ENCODE results near the gene GAST.
"Not testable (repeated sequence)": the region's sequence is repeated elsewhere in the genome, so short reads cannot be mapped to it uniquely, and the experiment has no call there.

The GAST gene

GRCh38 chr17:41692722-41693521, 19.2 kb upstream of the GAST start:
- Histone ChIP-seq H3K36me3 (ENCODE audit: control insufficient read depth, insufficient read depth, low read length) (peaks cover 56% of the 10 kb centered on the region), H3K27ac (ENCODE audit: insufficient read depth, low read length, poor library complexity, severe bottlenecking) (no peak overlapping the region), H3K27me3 (replicated peaks; ENCODE audit: control insufficient read depth, insufficient read depth, low read length, poor library complexity, severe bottlenecking) (no peaks in the 10 kb centered on the region), H3K4me1 (ENCODE audit: control insufficient read depth, insufficient read depth, low read length, poor library complexity, severe bottlenecking) (peaks cover 22% of the 10 kb centered on the region), H3K9me3 (ENCODE audit: control insufficient read depth, low read length) (no peaks in the 10 kb centered on the region), H3K4me3 (ENCODE audit: insufficient read depth, low read depth, low read length, poor library complexity, severe bottlenecking) (no peak overlapping the region)
- no peak for DNase-seq

GRCh38 chr17:41695134-41695661, 16.9 kb upstream of the GAST start:
- H3K4me3 ChIP-seq (ENCODE audit: insufficient read depth, low read depth, low read length, poor library complexity, severe bottlenecking) = no peak overlapping the region
- DNase-seq = no peak
- no peaks in the 10 kb centered on the region for H3K9me3 ChIP-seq (ENCODE audit: control insufficient read depth, low read length)
- no peaks in the 10 kb centered on the region for H3K27me3 ChIP-seq (replicated peaks; ENCODE audit: control insufficient read depth, insufficient read depth, low read length, poor library complexity, severe bottlenecking)
- peaks cover 15% of the 10 kb centered on the region for H3K4me1 ChIP-seq (ENCODE audit: control insufficient read depth, insufficient read depth, low read length, poor library complexity, severe bottlenecking)
- peaks cover 43% of the 10 kb centered on the region for H3K36me3 ChIP-seq (ENCODE audit: control insufficient read depth, insufficient read depth, low read length)
- H3K27ac ChIP-seq (ENCODE audit: insufficient read depth, low read length, poor library complexity, severe bottlenecking) = no peak overlapping the region

- no peaks in the 10 kb centered on the region for H3K9me3 ChIP-seq (ENCODE audit: control insufficient read depth, low read length)
- DNase-seq = peak; percentile 43 to 72 (median 60)
- H3K27ac ChIP-seq (ENCODE audit: insufficient read depth, low read length, poor library complexity, severe bottlenecking) = no peak overlapping the region
- H3K4me1 ChIP-seq (ENCODE audit: control insufficient read depth, insufficient read depth, low read length, poor library complexity, severe bottlenecking) = peaks cover 6% of the 10 kb centered on the region
- H3K36me3 ChIP-seq (ENCODE audit: control insufficient read depth, insufficient read depth, low read length) = peaks cover 34% of the 10 kb centered on the region
- H3K4me3 ChIP-seq (ENCODE audit: insufficient read depth, low read depth, low read length, poor library complexity, severe bottlenecking) = no peak overlapping the region
- no peaks in the 10 kb centered on the region for H3K27me3 ChIP-seq (replicated peaks; ENCODE audit: control insufficient read depth, insufficient read depth, low read length, poor library complexity, severe bottlenecking)
These were observed 16.0 kb upstream of the GAST start for GRCh38 chr17:41695954-41696757.

GRCh38 chr17:41697122-41697962, 14.8 kb upstream of the GAST start:
- Histone ChIP-seq H3K36me3 (ENCODE audit: control insufficient read depth, insufficient read depth, low read length) (peaks cover 22% of the 10 kb centered on the region), H3K27me3 (replicated peaks; ENCODE audit: control insufficient read depth, insufficient read depth, low read length, poor library complexity, severe bottlenecking) (no peaks in the 10 kb centered on the region), H3K4me3 (ENCODE audit: insufficient read depth, low read depth, low read length, poor library complexity, severe bottlenecking) (no peak overlapping the region), H3K9me3 (ENCODE audit: control insufficient read depth, low read length) (no peaks in the 10 kb centered on the region), H3K27ac (ENCODE audit: insufficient read depth, low read length, poor library complexity, severe bottlenecking) (no peak overlapping the region), H3K4me1 (ENCODE audit: control insufficient read depth, insufficient read depth, low read length, poor library complexity, severe bottlenecking) (no peaks in the 10 kb centered on the region)
- DNase-seq = no peak

- not testable (repeated sequence) for H3K9me3 ChIP-seq (ENCODE audit: control insufficient read depth, low read length); H3K27me3 ChIP-seq (replicated peaks; ENCODE audit: control insufficient read depth, insufficient read depth, low read length, poor library complexity, severe bottlenecking); DNase-seq; H3K4me1 ChIP-seq (ENCODE audit: control insufficient read depth, insufficient read depth, low read length, poor library complexity, severe bottlenecking); H3K27ac ChIP-seq (ENCODE audit: insufficient read depth, low read length, poor library complexity, severe bottlenecking); H3K36me3 ChIP-seq (ENCODE audit: control insufficient read depth, insufficient read depth, low read length); H3K4me3 ChIP-seq (ENCODE audit: insufficient read depth, low read depth, low read length, poor library complexity, severe bottlenecking)
These were observed 11.3 kb upstream of the GAST start for GRCh38 chr17:41700843-41701242.

- H3K4me1 ChIP-seq (ENCODE audit: control insufficient read depth, insufficient read depth, low read length, poor library complexity, severe bottlenecking) = no peaks in the 10 kb centered on the region
- H3K4me3 ChIP-seq (ENCODE audit: insufficient read depth, low read depth, low read length, poor library complexity, severe bottlenecking) = no peak overlapping the region
- DNase-seq = no peak
- H3K9me3 ChIP-seq (ENCODE audit: control insufficient read depth, low read length) = no peaks in the 10 kb centered on the region
- no peak overlapping the region for H3K27ac ChIP-seq (ENCODE audit: insufficient read depth, low read length, poor library complexity, severe bottlenecking)
- no peaks in the 10 kb centered on the region for H3K36me3 ChIP-seq (ENCODE audit: control insufficient read depth, insufficient read depth, low read length)
- H3K27me3 ChIP-seq (replicated peaks; ENCODE audit: control insufficient read depth, insufficient read depth, low read length, poor library complexity, severe bottlenecking) = no peaks in the 10 kb centered on the region
These were observed 9.4 kb upstream of the GAST start for GRCh38 chr17:41702712-41703111.

- H3K4me1 ChIP-seq (ENCODE audit: control insufficient read depth, insufficient read depth, low read length, poor library complexity, severe bottlenecking) = no peaks in the 10 kb centered on the region
- no peaks in the 10 kb centered on the region for H3K9me3 ChIP-seq (ENCODE audit: control insufficient read depth, low read length)
- H3K36me3 ChIP-seq (ENCODE audit: control insufficient read depth, insufficient read depth, low read length) = no peaks in the 10 kb centered on the region
- no peak overlapping the region for H3K4me3 ChIP-seq (ENCODE audit: insufficient read depth, low read depth, low read length, poor library complexity, severe bottlenecking)
- H3K27me3 ChIP-seq (replicated peaks; ENCODE audit: control insufficient read depth, insufficient read depth, low read length, poor library complexity, severe bottlenecking) = no peaks in the 10 kb centered on the region
- DNase-seq = no peak
- H3K27ac ChIP-seq (ENCODE audit: insufficient read depth, low read length, poor library complexity, severe bottlenecking) = no peak overlapping the region
These were observed 6.7 kb upstream of the GAST start for GRCh38 chr17:41705271-41705991.

GRCh38 chr17:41707803-41708669, 4.1 kb upstream of the GAST start:
- H3K9me3 ChIP-seq (ENCODE audit: control insufficient read depth, low read length) = no peaks in the 10 kb centered on the region
- no peak for DNase-seq
- no peak overlapping the region for H3K27ac ChIP-seq (ENCODE audit: insufficient read depth, low read length, poor library complexity, severe bottlenecking)
- H3K4me1 ChIP-seq (ENCODE audit: control insufficient read depth, insufficient read depth, low read length, poor library complexity, severe bottlenecking) = no peaks in the 10 kb centered on the region
- H3K4me3 ChIP-seq (ENCODE audit: insufficient read depth, low read depth, low read length, poor library complexity, severe bottlenecking) = no peak overlapping the region
- no peaks in the 10 kb centered on the region for H3K36me3 ChIP-seq (ENCODE audit: control insufficient read depth, insufficient read depth, low read length)
- no peaks in the 10 kb centered on the region for H3K27me3 ChIP-seq (replicated peaks; ENCODE audit: control insufficient read depth, insufficient read depth, low read length, poor library complexity, severe bottlenecking)

All from effector memory CD4-positive, alpha-beta T cell (primary cell).